Esophagus muscularis mucosa (tissue), 4 donors: Measurements from ENCODE around the gene RBP4.

Experiments used
- EP300 ChIP-seq: sonication (generic); formaldehyde crosslinking; IDR thresholded peaks from one replicate; pipeline ENCODE4 v1.6.1; 2017; ENCODE audit warnings: antibody characterized with exemption
- POLR2A ChIP-seq: fragments of 450-650 bp; IDR thresholded peaks from one replicate; pipeline ENCODE4 v1.6.1; 2017; ENCODE audit warnings: antibody characterized with exemption, moderate library complexity, mild to moderate bottlenecking, low read depth
- POLR2AphosphoS5 ChIP-seq, 2 donors: sonication (generic); formaldehyde crosslinking; IDR thresholded peaks; one replicate each; pipeline ENCODE4 v1.6.1; 2017; ENCODE audit warnings: antibody characterized with exemption in 2 of 2
- TF ChIP-seq, protein P1 (sequence below), 3 experiments: fragments of 200-600 bp in 2 of 3; fragments of 450-650 bp in 1 of 3; sonication (generic) in 2 of 3; IDR thresholded peaks; one replicate each; pipeline ENCODE4 v1.5.1; 2017 to 2019; ENCODE audit warnings: antibody characterized with exemption in 3 of 3, mild to moderate bottlenecking in 2 of 3, moderate library complexity in 1 of 3

DNA sequence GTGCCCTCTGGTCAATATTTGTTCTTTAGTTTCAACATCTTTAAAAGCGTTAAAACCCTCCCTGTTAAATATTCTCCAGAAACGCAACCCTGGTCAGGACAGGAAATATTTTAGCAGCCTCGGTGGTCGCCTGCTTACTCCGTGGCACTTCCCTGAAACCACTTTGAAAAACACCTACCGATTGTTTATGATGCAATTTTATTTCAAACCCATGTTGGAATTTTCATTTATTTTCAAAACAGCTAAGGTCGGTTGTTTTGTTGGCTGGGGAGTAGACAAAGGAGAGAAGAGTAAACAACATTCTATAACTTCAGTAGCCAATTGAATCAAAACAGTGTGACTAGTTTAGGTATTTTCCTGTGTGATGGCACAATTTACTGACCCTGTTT, 733 bp upstream of the RBP4 start:
- no peak for TF ChIP-seq POLR2A
- no peak for TF ChIP-seq POLR2AphosphoS5 (IDR thresholded peaks at IDR 0.05)
- TF ChIP-seq, protein P1, sequence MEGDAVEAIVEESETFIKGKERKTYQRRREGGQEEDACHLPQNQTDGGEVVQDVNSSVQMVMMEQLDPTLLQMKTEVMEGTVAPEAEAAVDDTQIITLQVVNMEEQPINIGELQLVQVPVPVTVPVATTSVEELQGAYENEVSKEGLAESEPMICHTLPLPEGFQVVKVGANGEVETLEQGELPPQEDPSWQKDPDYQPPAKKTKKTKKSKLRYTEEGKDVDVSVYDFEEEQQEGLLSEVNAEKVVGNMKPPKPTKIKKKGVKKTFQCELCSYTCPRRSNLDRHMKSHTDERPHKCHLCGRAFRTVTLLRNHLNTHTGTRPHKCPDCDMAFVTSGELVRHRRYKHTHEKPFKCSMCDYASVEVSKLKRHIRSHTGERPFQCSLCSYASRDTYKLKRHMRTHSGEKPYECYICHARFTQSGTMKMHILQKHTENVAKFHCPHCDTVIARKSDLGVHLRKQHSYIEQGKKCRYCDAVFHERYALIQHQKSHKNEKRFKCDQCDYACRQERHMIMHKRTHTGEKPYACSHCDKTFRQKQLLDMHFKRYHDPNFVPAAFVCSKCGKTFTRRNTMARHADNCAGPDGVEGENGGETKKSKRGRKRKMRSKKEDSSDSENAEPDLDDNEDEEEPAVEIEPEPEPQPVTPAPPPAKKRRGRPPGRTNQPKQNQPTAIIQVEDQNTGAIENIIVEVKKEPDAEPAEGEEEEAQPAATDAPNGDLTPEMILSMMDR (IDR thresholded peaks at IDR 0.05): no peak
- TF ChIP-seq EP300: no peak
